Measurements from ENCODE around the gene PQBP1. TPM values are rescaled to one million over a fixed set of nuclear protein-coding genes. Genes with fewer than 3 reads are reported as not detected.

Gene PQBP1
- total RNA-seq, 1 donor from 2014 or later: 56.2 TPM

- intact Hi-C loops (cut with DNase I): no loop called here
- ATAC-seq (ENCODE audit: poor library complexity): no peak
Observed at GRCh38 chrX:48939524-48940228, 41.9 kb downstream of the PQBP1 start.

GRCh38 chrX:48940404-48940955 is 42.8 kb downstream of the PQBP1 start:
- ATAC-seq (ENCODE audit: poor library complexity) (no peak), DNase-seq (no peak)
- intact Hi-C loops (cut with DNase I): no loop called here

More at GRCh38 chrX:48939524-48940228, 41.9 kb downstream of the PQBP1 start:
- no peak for DNase-seq

GRCh38 chrX:48942895-48943294 is 45.2 kb downstream of the PQBP1 start:
- intact Hi-C loops (cut with DNase I): no loop called here
- DNase-seq (no peak), ATAC-seq (ENCODE audit: poor library complexity) (no peak)

- ATAC-seq (ENCODE audit: poor library complexity) (peak; percentile 56), DNase-seq (peak; percentile 47)
- intact Hi-C loops (cut with DNase I): no loop called here
Observed at GRCh38 chrX:48945517-48946348, 48.0 kb downstream of the PQBP1 start.

- intact Hi-C loops (cut with DNase I): no loop called here
- no peak for DNase-seq
- no peak for ATAC-seq (ENCODE audit: poor library complexity)
Observed at GRCh38 chrX:48948589-48948988, 50.9 kb downstream of the PQBP1 start.

Other genes starting within 250 kb of the PQBP1 start
- 4.0 TPM for gene WAS, start 214.1 kb upstream of the PQBP1 start, total RNA-seq
- 2.3 TPM for gene SUV39H1, start 201.2 kb upstream of the PQBP1 start, total RNA-seq
- not detected for gene GLOD5, start 136.2 kb upstream of the PQBP1 start, total RNA-seq
- 0.13 TPM for gene GATA1, start 111.3 kb upstream of the PQBP1 start, total RNA-seq
- gene HDAC6, start 95.9 kb upstream of the PQBP1 start, total RNA-seq: 35.3 TPM
- gene ERAS, start 71.4 kb upstream of the PQBP1 start, total RNA-seq: not detected
- 0.30 TPM for gene PCSK1N, start 62.3 kb upstream of the PQBP1 start, total RNA-seq
- 79.7 TPM for gene TIMM17B, start 162 bp upstream of the PQBP1 start, total RNA-seq
- 12.9 TPM for gene SLC35A2, start 13.7 kb downstream of the PQBP1 start, total RNA-seq
- 3.0 TPM for gene PIM2, start 21.1 kb downstream of the PQBP1 start, total RNA-seq
- 16.7 TPM for gene OTUD5, start 59.7 kb downstream of the PQBP1 start, total RNA-seq
- 0.38 TPM for gene KCND1, start 73.9 kb downstream of the PQBP1 start, total RNA-seq
- gene GRIPAP1, start 104.3 kb downstream of the PQBP1 start, total RNA-seq: 17.7 TPM
- gene TFE3, start 145.4 kb downstream of the PQBP1 start, total RNA-seq: 19.3 TPM
- gene CCDC120, start 161.1 kb downstream of the PQBP1 start, total RNA-seq: 1.2 TPM
- 6.9 TPM for gene PRAF2, start 176.1 kb downstream of the PQBP1 start, total RNA-seq
- 79.0 TPM for gene WDR45, start 182.0 kb downstream of the PQBP1 start, total RNA-seq
- 17.8 TPM for gene GPKOW, start 225.8 kb downstream of the PQBP1 start, total RNA-seq